HG03457 (cell line): ENCODE measurements around the gene CLIC4.
A peak's percentile ranks its signal among the peaks of the same experiment; 100 is the strongest.
"Not testable (repeated sequence)": the region's sequence is repeated elsewhere in the genome, so short reads cannot be mapped to it uniquely, and the experiment has no call there.

Experiments
- ATAC-seq: cut with Tn5 transposase; IDR thresholded peaks from one replicate; pipeline ENCODE4 v1.9.1; 2021; ENCODE audit warnings: moderate number of reproducible peaks; ENCODE audit not compliant: unreplicated experiment

Gene CLIC4

GRCh38 chr1:24744911-24745710, at the start of gene CLIC4:
Gene CLIC4 (plus strand): TSS chr1:24745447. CDS start chr1:24745554, 107 bp downstream.
- peak; percentile 62 for ATAC-seq

GRCh38 chr1:24696041-24696755, 49.0 kb upstream of the CLIC4 start:
- ATAC-seq, result no peak

GRCh38 chr1:24696756-24697330, 48.4 kb upstream of the CLIC4 start:
- ATAC-seq, result no peak

- not testable (repeated sequence) for ATAC-seq
Observed at GRCh38 chr1:24697453-24698001, 47.7 kb upstream of the CLIC4 start.

- not testable (repeated sequence) for ATAC-seq
Observed at GRCh38 chr1:24698326-24698725, 46.9 kb upstream of the CLIC4 start.

GRCh38 chr1:24699628-24700027, 45.6 kb upstream of the CLIC4 start:
- ATAC-seq, result no peak

- no peak for ATAC-seq
Observed at GRCh38 chr1:24702511-24703293, 42.5 kb upstream of the CLIC4 start.

- no peak for ATAC-seq
Observed at GRCh38 chr1:24704411-24705259, 40.6 kb upstream of the CLIC4 start.

- ATAC-seq, result no peak
Observed at GRCh38 chr1:24705260-24706073, 39.8 kb upstream of the CLIC4 start.

- ATAC-seq, result not testable (repeated sequence)
Observed at GRCh38 chr1:24706074-24706389, 39.2 kb upstream of the CLIC4 start.

- ATAC-seq, result no peak
Observed at GRCh38 chr1:24707687-24708086, 37.6 kb upstream of the CLIC4 start.

GRCh38 chr1:24708938-24709337, 36.3 kb upstream of the CLIC4 start:
- no peak for ATAC-seq

GRCh38 chr1:24709791-24710441, 35.3 kb upstream of the CLIC4 start:
- ATAC-seq, result no peak

- no peak for ATAC-seq
Observed at GRCh38 chr1:24711329-24711728, 33.9 kb upstream of the CLIC4 start.

GRCh38 chr1:24713176-24713575, 32.1 kb upstream of the CLIC4 start:
- no peak for ATAC-seq

- ATAC-seq, result no peak
Observed at GRCh38 chr1:24713736-24714135, 31.5 kb upstream of the CLIC4 start.

GRCh38 chr1:24714859-24715520, 30.3 kb upstream of the CLIC4 start:
- no peak for ATAC-seq

- no peak for ATAC-seq
Observed at GRCh38 chr1:24715658-24716057, 29.6 kb upstream of the CLIC4 start.
